ENCODE results near the gene EVX1.

The EVX1 gene

GRCh38 chr7:27197137-27198042 lies 45.2 kb upstream of the EVX1 start:
- no peak for TF ChIP-seq CTCF (IDR thresholded peaks at IDR 0.05; ENCODE audit: control extremely low read depth, extremely low read depth, low read depth, missing control alignments)
- ChIA-PET CTCF (interaction anchor here (1.0 to 2.5 kb wide), 2 partner anchors 14 to 823 kb away, joined by 3 to 11 read pairs; no protein-coding TSS in a partner anchor), POLR2A (no interaction called here)
- no peak for DNase-seq (ENCODE audit: extremely low spot score)

- no peak for TF ChIP-seq CTCF (IDR thresholded peaks at IDR 0.05; ENCODE audit: control extremely low read depth, extremely low read depth, low read depth, missing control alignments)
- no peak for DNase-seq (ENCODE audit: extremely low spot score)
- CTCF ChIA-PET: interaction anchor here (1.0 to 2.7 kb wide), 5 partner anchors 11 to 896 kb away, joined by 3 to 12 read pairs (median 6); no protein-coding TSS in a partner anchor
- POLR2A ChIA-PET: no interaction called here
Observed at GRCh38 chr7:27198138-27198841, 44.3 kb upstream of the EVX1 start.

- no peak for DNase-seq (ENCODE audit: extremely low spot score)
- CTCF ChIA-PET: interaction anchor here (1.0 to 2.7 kb wide), 7 partner anchors 10 to 895 kb away, joined by 3 to 12 read pairs (median 3); no protein-coding TSS in a partner anchor
- no peak for TF ChIP-seq CTCF (IDR thresholded peaks at IDR 0.05; ENCODE audit: control extremely low read depth, extremely low read depth, low read depth, missing control alignments)
- POLR2A ChIA-PET: no interaction called here
Observed at GRCh38 chr7:27198871-27199801, 43.5 kb upstream of the EVX1 start.

- DNase-seq (ENCODE audit: extremely low spot score): no peak
- CTCF ChIA-PET: interaction anchor here (1.1 to 2.7 kb wide), 5 partner anchors 9 to 820 kb away, joined by 3 to 12 read pairs (median 6); no protein-coding TSS in a partner anchor
- POLR2A ChIA-PET: no interaction called here
- no peak for TF ChIP-seq CTCF (IDR thresholded peaks at IDR 0.05; ENCODE audit: control extremely low read depth, extremely low read depth, low read depth, missing control alignments)
Observed at GRCh38 chr7:27199849-27200760, 42.5 kb upstream of the EVX1 start, which contains the start of gene HOXA13. TSS of gene HOXA13 (minus strand) at chr7:27200091. CDS start at chr7:27200077, 14 bp downstream.

GRCh38 chr7:27200761-27201579 lies 41.6 kb upstream of the EVX1 start:
- DNase-seq (ENCODE audit: extremely low spot score): no peak

More at GRCh38 chr7:27200761-27201579, 41.6 kb upstream of the EVX1 start:
- ChIA-PET CTCF (interaction anchor here (2.7 kb wide), 1 partner anchor 8 kb away, joined by 12 read pairs; no protein-coding TSS in a partner anchor), POLR2A (no interaction called here)
- no peak for TF ChIP-seq CTCF (IDR thresholded peaks at IDR 0.05; ENCODE audit: control extremely low read depth, extremely low read depth, low read depth, missing control alignments)

All from GM10248 (cell line).